Measurements from ENCODE around the gene UBA3.

The UBA3 gene

DNA sequence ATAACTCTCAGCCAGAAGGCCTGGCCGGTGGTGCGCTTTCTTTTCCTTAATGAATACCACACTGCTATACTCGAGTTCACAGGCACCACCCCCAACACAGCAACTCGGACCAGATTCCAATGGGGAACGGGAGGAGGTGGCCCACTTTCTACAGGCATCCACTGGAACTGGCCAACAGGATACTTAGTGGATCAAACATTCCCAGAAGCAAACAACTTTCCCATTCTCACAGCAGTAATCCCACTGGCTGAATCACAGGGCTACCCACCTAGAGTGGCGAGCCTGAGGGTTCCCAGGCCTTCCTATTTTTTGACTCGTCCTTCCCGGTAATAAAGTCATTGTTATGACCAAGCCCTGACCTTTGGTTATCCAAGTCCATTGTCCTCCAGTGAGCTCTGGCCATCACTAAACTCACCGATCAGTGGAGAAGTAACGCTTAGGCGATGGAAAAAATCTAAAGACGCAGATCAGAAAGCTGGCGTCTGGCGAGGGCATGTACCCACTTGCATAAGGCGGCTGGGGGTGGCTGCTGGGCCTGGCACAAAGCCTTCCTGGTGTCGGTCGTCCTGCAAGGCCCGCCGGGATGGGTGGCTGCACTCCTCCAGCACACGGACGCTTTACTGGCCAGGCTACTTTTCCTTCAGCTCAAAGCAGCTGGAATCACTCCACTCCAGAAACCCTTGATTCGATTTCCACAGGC, 67.9 kb downstream of the UBA3 start:
- no peak for DNase-seq (ENCODE audit: low read depth in 3 of 3)

DNA sequence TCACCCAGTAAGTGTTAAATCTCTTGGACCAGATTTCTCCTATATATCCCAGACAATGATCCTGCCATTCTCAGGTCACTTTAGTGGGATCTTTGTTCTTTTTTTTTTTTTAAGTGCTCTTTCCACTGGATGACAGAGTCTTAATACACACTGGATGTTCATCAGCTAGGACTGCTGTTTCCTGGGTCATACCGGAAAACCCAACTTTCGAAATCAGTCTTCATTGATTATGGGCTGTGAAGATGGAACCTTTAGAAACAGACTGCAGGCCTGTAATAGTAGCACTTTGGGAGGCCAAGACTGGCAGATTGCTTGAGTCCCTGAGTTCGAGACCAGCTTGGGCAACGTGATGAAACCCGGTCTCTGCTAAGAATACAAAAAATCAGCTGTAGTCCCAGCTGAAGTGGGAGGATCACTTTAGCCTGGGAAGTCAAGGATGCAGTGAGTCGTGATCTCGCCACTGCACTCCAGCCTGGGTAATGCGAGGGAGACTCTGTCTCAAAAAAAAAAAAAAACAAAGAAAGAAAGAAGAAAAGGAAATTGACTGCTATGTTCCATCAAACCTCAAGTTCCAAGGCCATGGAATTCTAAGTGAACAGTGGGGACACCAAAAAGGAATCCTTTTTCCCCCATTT, 69.0 kb downstream of the UBA3 start:
- DNase-seq (ENCODE audit: low read depth in 3 of 3): no peak

GRCh38 chr3:69009559-69010410, 70.4 kb downstream of the UBA3 start:
- no peak for DNase-seq (ENCODE audit: low read depth in 3 of 3)

- DNase-seq (ENCODE audit: low read depth in 3 of 3): no peak
Observed at GRCh38 chr3:69008980-69009379, 71.2 kb downstream of the UBA3 start.

DNA sequence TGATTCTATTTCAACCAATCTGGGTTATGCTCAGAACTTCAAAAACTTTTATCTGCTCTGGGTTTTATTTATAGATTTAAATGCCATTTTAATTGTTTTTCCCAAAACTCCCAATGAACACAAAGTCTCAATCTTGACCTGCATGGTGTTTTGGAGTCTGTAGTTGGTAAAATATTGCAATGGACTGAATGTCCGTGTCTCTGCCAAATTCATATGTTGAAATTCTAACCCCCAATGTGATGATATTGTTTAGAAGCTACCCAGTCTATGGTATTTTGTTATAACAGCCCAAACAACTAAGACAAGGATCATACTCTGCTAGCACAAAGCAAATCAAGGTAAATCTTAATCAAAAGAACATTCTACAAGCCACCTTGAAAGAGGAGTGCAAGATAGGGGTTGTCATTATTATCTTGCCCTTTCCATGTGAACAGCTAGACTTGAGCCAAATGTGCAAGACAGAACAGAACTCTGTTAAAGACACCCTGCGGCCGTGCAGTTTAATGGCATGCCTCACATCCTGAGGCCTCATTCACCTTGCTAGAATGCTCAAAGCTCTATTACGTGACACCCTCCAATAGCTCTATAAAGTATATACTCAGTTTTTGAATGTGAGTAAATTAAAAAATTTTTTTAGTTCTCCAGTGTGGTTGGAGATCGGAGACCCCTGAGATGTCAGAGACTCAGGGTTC, 74.2 kb downstream of the UBA3 start:
- DNase-seq (ENCODE audit: low read depth in 3 of 3): no peak

DNA sequence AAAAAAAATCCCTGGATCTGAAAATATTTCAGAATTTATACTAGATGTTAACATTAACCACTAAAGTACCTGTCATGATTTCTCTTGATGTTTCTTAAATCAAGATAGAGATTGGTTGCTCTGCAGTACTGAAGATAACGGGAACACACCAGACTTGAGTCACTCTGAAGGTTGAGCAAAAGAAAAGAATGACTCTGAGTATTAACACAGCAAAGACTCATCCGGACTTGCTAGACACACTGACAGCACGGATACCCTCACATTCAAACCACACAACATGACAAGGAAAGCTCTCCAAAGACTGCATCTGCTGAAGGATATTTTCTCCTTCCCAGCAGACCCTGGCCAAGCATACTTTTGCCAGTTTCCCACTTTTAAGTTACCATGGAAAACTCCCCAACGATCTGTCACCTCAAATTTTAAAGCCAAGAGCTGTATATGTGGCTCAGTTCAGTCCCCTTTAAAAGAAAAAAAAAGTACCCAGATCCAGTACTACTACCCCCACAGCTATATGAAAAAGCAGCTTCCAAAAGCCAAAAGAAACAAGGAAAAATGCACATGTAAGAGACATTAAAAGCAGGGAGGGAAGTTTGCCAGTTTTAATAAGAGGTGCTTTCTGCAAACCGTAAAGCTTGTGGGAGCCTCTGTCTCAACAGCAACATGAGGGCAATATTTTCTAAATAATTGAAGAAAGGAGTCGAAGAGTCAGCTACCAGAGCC, 74.9 kb downstream of the UBA3 start:
- no peak for DNase-seq (ENCODE audit: low read depth in 3 of 3)

Measured in stimulated activated CD4-positive, alpha-beta T cell treated with anti-CD3 and anti-CD28 coated beads, TNF-alpha, amount 100 ng/mL, for 24 hours (primary cell).